ENCODE data around the gene ZNF568. TPM values are rescaled to one million over a fixed set of nuclear protein-coding genes. Genes with fewer than 3 reads are reported as not detected.

Gene ZNF568
- total RNA-seq, 1 experiment from 2014 or later, result not detected

DNA sequence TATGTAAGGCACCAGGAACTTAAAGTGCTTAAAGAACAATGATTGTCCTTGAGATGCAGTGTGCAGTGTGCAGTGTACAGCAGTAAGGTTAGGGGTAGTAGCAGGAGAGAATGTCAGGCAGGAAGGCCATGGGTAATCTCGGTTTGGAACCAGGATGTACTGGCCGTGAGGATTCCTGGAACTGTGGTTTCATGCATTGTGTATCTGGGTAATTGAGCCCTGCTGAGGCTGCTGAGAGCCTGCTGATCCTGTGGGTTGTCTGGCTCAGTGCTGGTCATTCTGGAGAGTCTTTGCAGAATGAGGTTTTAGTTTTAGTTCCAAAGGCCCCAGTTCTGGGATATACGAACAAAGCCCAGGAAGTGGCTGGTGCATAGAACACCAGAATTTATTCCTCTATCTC, 71.0 kb downstream of the ZNF568 start:
- ATAC-seq (no peak), DNase-seq (no peak)
- no peaks in the 10 kb centered on the region for H3K27me3 ChIP-seq (ENCODE audit: low read length)
- intact Hi-C loops (cut with micrococcal nuclease), result no loop called here
- H3K36me3 ChIP-seq (ENCODE audit: low read depth, low read length), result no peaks in the 10 kb centered on the region
- H3K9me2 ChIP-seq (replicated peaks; ENCODE audit: low read length), result no peaks in the 10 kb centered on the region
- no peaks in the 10 kb centered on the region for H4K20me1 ChIP-seq (ENCODE audit: low read length)
- H2AFZ ChIP-seq (ENCODE audit: low read length), result no peak overlapping the region
- H3K4me3 ChIP-seq (ENCODE audit: low read length), result no peak overlapping the region
- H3K9ac ChIP-seq (ENCODE audit: low read length), result no peak overlapping the region
- no TSS peak for BruUV-seq (replicated peaks)
- TF ChIP-seq EZH2phosphoT487 (IDR thresholded peaks at IDR 0.05; ENCODE audit: borderline replicate concordance, low read length) (no peak), EZH2 (IDR thresholded peaks at IDR 0.05; ENCODE audit: low read length, unreplicated experiment) (no peak)
- TF ChIP-seq, protein P1, sequence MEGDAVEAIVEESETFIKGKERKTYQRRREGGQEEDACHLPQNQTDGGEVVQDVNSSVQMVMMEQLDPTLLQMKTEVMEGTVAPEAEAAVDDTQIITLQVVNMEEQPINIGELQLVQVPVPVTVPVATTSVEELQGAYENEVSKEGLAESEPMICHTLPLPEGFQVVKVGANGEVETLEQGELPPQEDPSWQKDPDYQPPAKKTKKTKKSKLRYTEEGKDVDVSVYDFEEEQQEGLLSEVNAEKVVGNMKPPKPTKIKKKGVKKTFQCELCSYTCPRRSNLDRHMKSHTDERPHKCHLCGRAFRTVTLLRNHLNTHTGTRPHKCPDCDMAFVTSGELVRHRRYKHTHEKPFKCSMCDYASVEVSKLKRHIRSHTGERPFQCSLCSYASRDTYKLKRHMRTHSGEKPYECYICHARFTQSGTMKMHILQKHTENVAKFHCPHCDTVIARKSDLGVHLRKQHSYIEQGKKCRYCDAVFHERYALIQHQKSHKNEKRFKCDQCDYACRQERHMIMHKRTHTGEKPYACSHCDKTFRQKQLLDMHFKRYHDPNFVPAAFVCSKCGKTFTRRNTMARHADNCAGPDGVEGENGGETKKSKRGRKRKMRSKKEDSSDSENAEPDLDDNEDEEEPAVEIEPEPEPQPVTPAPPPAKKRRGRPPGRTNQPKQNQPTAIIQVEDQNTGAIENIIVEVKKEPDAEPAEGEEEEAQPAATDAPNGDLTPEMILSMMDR (conservative IDR thresholded peaks at IDR 0.05; ENCODE audit: low read depth, low read length), result no peak
- H3F3A ChIP-seq (ENCODE audit: low read length, unreplicated experiment), result no peaks in the 10 kb centered on the region
- no peaks in the 10 kb centered on the region for H3K4me1 ChIP-seq (ENCODE audit: insufficient read depth, low read length)
- POLR2A ChIA-PET (ENCODE audit: unreplicated experiment), result no interaction called here
- CTCF ChIA-PET, result no interaction called here
- no peak overlapping the region for H3K4me2 ChIP-seq (ENCODE audit: low read length)
- no peaks in the 10 kb centered on the region for H3K79me2 ChIP-seq (ENCODE audit: low read length)
- no peaks in the 10 kb centered on the region for H3K9me3 ChIP-seq (ENCODE audit: low read length)
- no peak overlapping the region for H3K27ac ChIP-seq (ENCODE audit: low read length)

DNA sequence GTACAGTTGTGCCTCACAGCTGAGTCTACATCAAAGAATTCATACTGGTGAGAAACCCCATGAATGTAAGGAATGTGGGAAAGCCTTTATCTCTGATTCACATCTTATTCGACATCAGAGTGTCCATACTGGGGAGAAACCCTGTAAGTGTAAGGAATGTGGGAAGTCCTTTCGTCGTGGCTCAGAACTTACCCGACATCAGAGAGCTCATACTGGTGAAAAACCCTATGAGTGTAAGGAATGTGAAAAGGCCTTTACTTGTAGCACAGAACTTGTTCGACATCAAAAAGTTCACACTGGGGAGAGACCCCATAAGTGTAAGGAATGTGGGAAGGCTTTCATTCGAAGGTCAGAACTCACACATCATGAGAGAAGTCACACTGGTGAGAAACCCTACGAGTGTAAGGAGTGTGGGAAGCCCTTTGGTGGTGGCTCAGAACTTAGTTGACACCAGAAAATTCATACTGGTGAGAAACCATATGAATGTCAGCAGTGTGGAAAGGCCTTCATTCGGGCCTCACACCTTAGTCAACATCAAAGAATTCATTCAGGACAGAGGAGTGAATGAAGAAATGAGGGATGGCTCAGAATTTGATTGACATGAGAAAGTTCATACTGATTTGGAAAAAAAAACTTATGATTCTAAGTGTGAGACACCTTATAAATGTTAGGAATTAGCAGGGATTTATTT, 81.2 kb downstream of the ZNF568 start:
- DNase-seq (no peak), ATAC-seq (no peak)
- POLR2A ChIA-PET (ENCODE audit: unreplicated experiment), result no interaction called here
- TF ChIP-seq EZH2phosphoT487 (IDR thresholded peaks at IDR 0.05; ENCODE audit: borderline replicate concordance, low read length) (no peak), EZH2 (IDR thresholded peaks at IDR 0.05; ENCODE audit: low read length, unreplicated experiment) (no peak)
- TF ChIP-seq, protein P1 (conservative IDR thresholded peaks at IDR 0.05; ENCODE audit: low read depth, low read length), result no peak
- H3K4me1 ChIP-seq (ENCODE audit: insufficient read depth, low read length), result no peaks in the 10 kb centered on the region
- no peak overlapping the region for H3K4me3 ChIP-seq (ENCODE audit: low read length)
- H3K9me3 ChIP-seq (ENCODE audit: low read length), result peaks cover 21% of the 10 kb centered on the region
- H3K4me2 ChIP-seq (ENCODE audit: low read length), result no peak overlapping the region
- H3K79me2 ChIP-seq (ENCODE audit: low read length), result no peaks in the 10 kb centered on the region
- H3K36me3 ChIP-seq (ENCODE audit: low read depth, low read length), result no peaks in the 10 kb centered on the region
- H3K9ac ChIP-seq (ENCODE audit: low read length), result no peak overlapping the region
- BruUV-seq (replicated peaks), result no TSS peak
- intact Hi-C loops (cut with micrococcal nuclease), result no loop called here
- H3K27ac ChIP-seq (ENCODE audit: low read length), result no peak overlapping the region
- H4K20me1 ChIP-seq (ENCODE audit: low read length), result no peaks in the 10 kb centered on the region
- CTCF ChIA-PET, result no interaction called here
- no peaks in the 10 kb centered on the region for H3K27me3 ChIP-seq (ENCODE audit: low read length)
- H3F3A ChIP-seq (ENCODE audit: low read length, unreplicated experiment), result no peaks in the 10 kb centered on the region
- H3K9me2 ChIP-seq (replicated peaks; ENCODE audit: low read length), result no peaks in the 10 kb centered on the region
- no peak overlapping the region for H2AFZ ChIP-seq (ENCODE audit: low read length)

DNA sequence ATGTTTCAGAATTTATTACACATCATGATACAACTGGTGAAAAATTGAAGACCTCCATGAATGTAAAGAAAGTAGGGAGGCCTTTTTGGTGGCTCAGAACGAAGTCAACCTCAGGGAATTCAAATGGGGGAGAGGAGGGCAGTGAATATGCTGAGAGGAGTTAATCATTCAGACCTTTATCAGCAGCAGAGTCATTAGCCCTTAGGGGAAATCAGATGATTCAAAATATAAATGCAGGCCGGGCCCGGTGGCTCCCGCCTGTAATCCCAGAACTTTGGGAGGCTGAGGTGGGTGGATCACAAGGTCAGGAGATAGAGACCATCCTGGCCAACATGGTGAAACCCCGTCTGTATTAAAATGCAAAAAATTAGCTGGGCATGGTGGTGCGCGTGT, 81.7 kb downstream of the ZNF568 start:
- ATAC-seq (no peak), DNase-seq (no peak)
- TF ChIP-seq EZH2 (IDR thresholded peaks at IDR 0.05; ENCODE audit: low read length, unreplicated experiment) (no peak), EZH2phosphoT487 (IDR thresholded peaks at IDR 0.05; ENCODE audit: borderline replicate concordance, low read length) (no peak)
- TF ChIP-seq, protein P1 (conservative IDR thresholded peaks at IDR 0.05; ENCODE audit: low read depth, low read length), result no peak
- H3K4me2 ChIP-seq (ENCODE audit: low read length), result no peak overlapping the region
- H3K9ac ChIP-seq (ENCODE audit: low read length), result no peak overlapping the region
- H3F3A ChIP-seq (ENCODE audit: low read length, unreplicated experiment), result no peaks in the 10 kb centered on the region
- intact Hi-C loops (cut with micrococcal nuclease), result no loop called here
- H3K4me3 ChIP-seq (ENCODE audit: low read length), result no peak overlapping the region
- H3K9me3 ChIP-seq (ENCODE audit: low read length), result peaks cover 17% of the 10 kb centered on the region
- no TSS peak for BruUV-seq (replicated peaks)
- H2AFZ ChIP-seq (ENCODE audit: low read length), result no peak overlapping the region
- H3K27me3 ChIP-seq (ENCODE audit: low read length), result no peaks in the 10 kb centered on the region
- no peaks in the 10 kb centered on the region for H4K20me1 ChIP-seq (ENCODE audit: low read length)
- no peak overlapping the region for H3K27ac ChIP-seq (ENCODE audit: low read length)
- H3K36me3 ChIP-seq (ENCODE audit: low read depth, low read length), result no peaks in the 10 kb centered on the region
- ChIA-PET CTCF (no interaction called here), POLR2A (ENCODE audit: unreplicated experiment) (no interaction called here)
- no peaks in the 10 kb centered on the region for H3K79me2 ChIP-seq (ENCODE audit: low read length)
- H3K9me2 ChIP-seq (replicated peaks; ENCODE audit: low read length), result no peaks in the 10 kb centered on the region
- H3K4me1 ChIP-seq (ENCODE audit: insufficient read depth, low read length), result no peaks in the 10 kb centered on the region

All from PC-3 (cell line).